GM19324 (cell line): ENCODE results near the gene CD22.
"Not testable (repeated sequence)": the region's sequence is repeated elsewhere in the genome, so short reads cannot be mapped to it uniquely, and the experiment has no call there.

Experiments
- ATAC-seq: cut with Tn5 transposase; IDR thresholded peaks from one replicate; pipeline ENCODE4 v1.9.1; 2021; ENCODE audit warnings: mild to moderate bottlenecking, moderate library complexity; ENCODE audit not compliant: unreplicated experiment, low FRiP score

CD22 gene

DNA sequence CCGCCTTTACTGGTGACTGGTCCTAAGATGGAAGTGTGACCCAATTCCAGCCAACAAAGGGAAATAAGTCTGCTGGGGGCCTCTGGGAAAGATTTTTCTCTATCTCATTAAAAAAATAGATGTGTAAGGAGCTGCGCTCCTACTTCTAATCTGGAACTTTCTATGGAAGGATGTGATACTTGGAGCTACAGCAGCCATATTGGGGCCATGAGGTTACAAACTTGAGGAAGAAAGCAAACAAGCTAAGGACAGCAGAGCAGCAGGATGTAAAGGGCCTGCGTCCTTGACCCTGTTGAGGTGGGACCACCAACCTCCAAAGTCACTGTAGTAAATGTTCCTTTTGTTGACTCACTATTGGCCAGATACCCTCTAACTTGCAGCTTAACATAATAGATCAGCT is 49.4 kb downstream of the CD22 start:
- no peak for ATAC-seq

- not testable (repeated sequence) for ATAC-seq
Measured at GRCh38 chr19:35379545-35379944, 50.6 kb downstream of the CD22 start.

DNA sequence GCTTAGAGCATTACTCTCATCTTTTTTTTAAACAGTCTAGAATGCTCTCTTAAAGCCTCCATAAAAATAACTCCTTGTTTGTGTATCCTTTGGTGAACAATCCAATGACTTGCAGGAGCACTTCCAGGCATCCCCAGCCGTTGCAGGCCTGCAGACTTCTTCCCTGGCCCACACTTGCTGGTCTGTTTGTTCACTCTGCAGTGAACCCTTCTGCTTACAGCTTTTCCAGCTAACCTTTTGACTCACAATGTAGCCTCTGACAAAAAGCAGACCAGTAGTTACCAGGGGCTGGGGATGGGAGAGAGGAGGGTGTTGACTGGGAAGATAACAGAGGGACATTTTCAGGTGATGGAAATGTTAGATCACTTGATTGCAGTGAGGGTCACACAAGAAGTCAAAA is 51.0 kb downstream of the CD22 start:
- ATAC-seq = no peak

DNA sequence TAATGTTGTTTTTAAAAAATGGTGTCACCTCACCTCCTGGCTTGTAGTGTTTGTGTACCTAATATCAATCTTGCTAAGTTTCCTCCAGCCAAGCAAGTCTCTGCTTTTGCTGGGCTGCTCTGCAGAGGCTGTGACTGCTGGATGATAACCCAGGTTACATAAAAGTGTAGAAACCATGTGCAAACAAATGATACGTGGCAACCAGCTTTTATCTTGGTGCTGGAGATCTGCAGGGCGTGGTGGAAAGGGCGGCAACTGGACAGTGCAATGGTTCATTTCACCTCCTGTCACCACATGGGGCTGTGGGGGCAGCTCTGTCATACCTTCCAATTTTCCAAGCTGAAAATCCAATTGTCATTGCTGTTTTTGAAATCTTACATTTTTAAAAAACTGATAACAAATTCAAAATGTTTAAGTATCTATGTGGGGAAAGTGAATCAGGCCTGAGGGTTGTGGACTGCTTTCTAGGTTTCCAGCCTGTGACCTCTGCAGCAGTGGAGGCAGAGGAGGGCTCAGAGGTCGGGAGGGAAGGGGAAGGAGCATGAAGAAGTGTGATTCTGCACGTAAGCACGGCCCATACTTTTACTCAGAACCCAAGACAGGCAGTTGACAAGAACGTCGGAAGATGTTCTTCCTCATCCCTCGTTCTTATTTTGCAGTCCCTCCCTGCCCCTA is 51.6 kb downstream of the CD22 start:
- no peak for ATAC-seq

DNA sequence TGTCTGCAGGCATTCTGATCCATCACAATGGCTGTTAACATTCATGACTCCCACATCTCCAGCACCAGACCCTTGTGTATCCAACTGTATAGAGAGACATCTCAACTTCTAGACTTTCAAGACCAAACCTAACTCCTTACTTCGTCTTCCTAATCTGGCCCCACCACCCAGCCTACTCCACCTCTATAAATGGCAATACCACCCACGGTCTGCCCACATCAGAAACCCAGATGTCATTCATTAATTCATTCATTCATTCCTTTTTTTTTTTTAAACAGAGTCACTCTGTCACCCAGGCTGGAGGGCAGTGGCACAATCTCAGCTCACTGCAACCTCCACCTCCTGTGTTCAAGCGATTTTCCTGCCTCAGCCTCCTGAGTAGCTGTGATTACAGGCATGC is 52.3 kb downstream of the CD22 start:
- ATAC-seq = no peak

- ATAC-seq = no peak
Measured at GRCh38 chr19:35381926-35382325, 52.9 kb downstream of the CD22 start.

DNA sequence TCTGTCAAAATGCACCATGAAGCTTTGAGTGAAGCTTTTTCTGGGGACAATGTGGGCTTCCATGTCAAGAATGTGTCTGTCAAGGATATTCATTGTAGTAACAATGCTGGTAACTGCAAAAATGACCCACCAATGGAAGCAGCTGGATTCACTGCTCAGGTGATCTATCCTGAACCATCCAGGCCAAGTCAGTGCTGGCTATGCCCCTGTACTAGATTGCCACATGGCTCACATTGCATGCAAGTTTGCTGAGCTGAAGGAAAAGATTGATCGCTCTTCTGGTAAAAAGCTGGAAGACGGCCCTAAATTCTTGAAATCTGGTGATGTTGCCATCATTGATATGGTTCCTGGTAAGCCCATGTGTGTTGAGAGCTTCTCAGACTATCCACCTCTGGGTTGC is 54.5 kb downstream of the CD22 start:
- ATAC-seq = no peak

DNA sequence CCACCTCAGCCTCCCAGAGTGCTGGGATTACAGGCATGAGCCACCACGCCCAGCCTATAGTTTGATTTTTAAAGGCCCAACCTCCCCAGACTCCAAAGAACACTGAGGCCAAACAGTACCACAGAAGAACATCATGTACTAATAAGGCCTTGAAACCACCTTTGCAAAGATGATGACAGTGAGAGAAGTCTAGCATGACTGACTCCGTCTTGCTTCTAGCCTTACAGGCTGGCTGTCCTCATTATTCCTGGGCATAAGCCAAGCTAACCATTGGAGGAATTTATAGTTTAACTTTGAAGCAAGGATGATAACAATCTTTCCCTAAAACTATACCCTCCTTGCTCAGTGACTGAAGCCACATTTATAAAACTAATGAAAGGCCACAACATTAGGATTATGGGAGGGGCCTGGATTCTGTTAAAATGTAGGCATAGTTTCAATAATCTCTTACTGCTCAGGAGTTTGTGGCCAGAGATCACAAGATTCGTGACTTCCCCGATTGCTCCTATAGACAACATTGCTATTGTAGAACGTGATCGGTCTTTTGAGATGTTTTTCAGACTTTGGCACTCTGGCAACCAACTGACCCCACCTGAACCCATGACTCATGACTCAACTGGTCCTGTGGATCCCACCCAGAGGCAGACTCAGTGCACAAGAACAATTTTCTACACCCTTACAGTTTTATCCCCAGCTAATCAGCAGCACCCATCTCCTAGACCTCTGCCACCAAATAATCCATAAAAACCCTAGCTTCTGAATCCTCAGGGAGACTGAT is 59.5 kb downstream of the CD22 start:
- no peak for ATAC-seq

- no peak for ATAC-seq
Measured at GRCh38 chr19:35389192-35389861, 60.3 kb downstream of the CD22 start.

DNA sequence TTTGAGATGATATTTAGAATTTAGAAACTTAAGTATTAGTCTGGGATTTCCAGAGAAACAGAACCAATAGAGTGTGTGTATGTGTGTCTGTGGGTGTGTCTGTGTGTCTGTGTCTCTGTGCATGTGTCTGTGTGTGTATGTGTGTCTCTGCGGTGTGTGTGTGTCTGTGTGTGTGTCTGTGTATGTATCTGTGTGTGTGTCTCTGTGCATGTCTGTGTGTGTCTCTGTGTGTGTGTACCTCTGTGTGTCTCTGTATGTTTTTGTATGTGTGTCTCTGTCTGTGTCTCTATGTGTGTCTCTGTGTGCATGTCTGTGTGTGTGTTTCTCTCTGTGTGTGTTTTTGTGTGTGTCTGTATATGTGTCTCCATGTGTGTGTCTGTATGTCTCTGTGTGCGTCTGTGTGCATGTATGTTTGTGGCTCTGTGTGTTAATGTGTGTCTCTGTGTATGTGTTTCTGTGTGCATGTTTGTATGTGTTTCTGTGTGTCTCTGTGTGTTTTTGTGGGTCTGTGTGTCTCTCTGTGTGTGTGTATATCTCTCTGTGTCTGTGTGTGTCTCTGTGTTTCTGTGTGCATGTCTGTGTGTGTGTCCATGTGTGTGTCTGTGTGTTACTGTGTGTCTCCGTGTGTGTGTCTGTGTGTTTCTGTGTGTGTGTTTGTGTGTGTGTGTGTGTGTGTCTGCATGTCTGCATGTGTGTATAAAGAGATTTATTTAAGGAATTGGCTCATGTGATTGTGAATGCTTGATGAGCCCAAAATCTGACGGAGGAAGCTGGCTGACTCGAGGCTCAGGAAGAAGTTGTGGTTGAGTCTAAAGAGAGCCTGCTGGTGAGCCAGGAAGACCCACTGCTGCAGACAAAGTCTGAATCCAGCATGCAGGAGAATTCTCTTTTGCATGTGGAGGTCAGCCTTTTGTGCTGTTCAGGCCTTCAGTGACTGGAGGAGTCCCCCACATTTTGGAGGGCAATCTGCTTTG is 64.0 kb downstream of the CD22 start:
- no peak for ATAC-seq

DNA sequence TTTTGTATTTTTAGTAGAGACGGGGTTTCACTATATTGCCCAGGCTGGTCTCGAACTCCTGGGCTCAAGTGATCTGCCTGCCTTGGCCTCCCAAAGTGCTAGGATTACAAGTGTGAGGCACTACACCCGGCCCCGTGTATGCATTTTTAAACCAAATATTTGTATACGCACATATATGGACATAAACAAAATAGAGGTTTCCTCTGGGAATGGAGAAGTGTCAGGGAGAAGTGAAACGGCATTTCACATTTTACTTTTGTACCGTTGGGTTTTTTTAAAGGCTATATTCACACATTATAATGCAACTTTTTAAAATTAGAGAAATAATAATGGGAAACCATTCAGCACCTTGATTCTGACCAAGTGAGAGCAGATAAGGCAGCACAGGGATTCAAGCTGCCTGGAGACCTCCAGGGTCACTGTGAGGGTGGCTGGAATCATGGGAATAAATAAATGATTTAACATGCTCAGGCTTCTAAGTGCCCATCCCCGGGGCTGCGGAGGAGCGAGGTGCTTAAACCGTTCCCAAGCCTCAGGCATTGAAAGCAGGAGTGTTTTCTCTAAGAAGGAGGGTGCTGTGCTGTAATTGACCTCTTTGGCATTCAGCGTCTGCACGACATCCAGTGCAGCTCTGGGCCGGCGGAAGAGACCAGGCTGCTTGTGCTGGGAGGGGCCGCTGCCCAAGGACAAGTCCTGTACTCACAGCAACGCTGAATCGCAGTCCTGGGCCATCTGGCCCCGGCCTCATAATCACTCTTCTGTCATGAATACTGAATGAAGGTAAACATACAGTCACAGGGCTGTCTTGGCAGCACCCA is 66.6 kb downstream of the CD22 start:
- no peak for ATAC-seq

DNA sequence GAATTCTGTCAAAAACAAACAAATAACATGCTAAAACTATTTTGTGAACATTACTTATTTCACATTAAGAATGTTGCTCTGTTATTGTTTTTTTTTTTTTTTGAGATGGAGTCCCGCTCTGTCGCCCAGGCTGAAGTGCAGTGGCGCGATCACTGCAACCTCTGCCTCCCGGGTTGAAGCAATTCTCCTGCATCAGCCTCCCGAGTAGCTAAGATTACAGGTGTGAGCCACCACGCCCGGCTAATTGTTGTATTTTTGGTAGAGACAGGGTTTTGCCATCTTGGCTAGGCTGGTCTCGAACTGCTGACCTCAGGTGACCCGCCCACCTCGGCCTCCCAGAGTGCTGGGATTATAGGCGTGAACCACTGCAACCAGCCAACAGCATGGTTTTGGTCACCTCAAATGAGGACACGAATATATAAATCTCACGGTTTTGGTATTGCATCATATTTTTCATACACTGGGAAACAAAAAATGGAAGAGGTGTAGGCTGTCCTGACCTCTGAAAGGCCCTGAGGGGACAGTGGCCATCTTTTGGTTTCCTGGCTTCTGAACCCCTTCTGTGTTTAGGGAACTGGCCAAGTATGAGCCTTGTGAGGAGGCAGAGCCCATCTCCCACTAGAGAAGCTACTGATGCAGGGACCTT is 67.4 kb downstream of the CD22 start:
- no peak for ATAC-seq
